H1 (cell line): Measurements from ENCODE around the gene ZACN.

Experiments used
- ATF2 ChIP-seq: IDR thresholded peaks from 2 replicates; pipeline ENCODE4 v1.6.1; 2012; ENCODE audit warnings: low read length, inconsistent platforms
- CTCF ChIP-seq, 3 experiments: IDR thresholded peaks; 1 replicate in 2 of 3; 2 replicates in 1 of 3; pipeline versions ENCODE4 v1.5.1 to v1.6.1; 2011; ENCODE audit warnings: low read length in 3 of 3, mild to moderate bottlenecking in 3 of 3, inconsistent platforms in 2 of 3, low read depth in 1 of 3, moderate library complexity in 1 of 3; ENCODE audit not compliant: insufficient read depth in 1 of 3; ENCODE audit errors: control extremely low read depth in 1 of 3
- EP300 ChIP-seq, 2 experiments: IDR thresholded peaks; 1 replicate in 1 of 2; 2 replicates in 1 of 2; pipeline ENCODE4 v1.6.1; 2011 to 2012; ENCODE audit warnings: low read depth in 2 of 2, low read length in 2 of 2, mild to moderate bottlenecking in 2 of 2, borderline replicate concordance in 1 of 2, inconsistent platforms in 1 of 2, moderate library complexity in 1 of 2
- EZH2 ChIP-seq: fragments of 200-600 bp; sonication (generic); IDR thresholded peaks from 2 replicates; pipeline ENCODE4 v1.7.1; 2012; ENCODE audit warnings: low read depth, mild to moderate bottlenecking, moderate library complexity, low read length, inconsistent platforms; ENCODE audit not compliant: severe bottlenecking
- JUN ChIP-seq: IDR thresholded peaks from 2 replicates; pipeline ENCODE4 v1.6.1; 2011; ENCODE audit warnings: low read depth, mild to moderate bottlenecking, improper control_type of control experiment, low read length
- JUND ChIP-seq: IDR thresholded peaks from 2 replicates; pipeline ENCODE4 v1.6.1; 2011; ENCODE audit warnings: mild to moderate bottlenecking, improper control_type of control experiment, low read length
- KDM5A ChIP-seq: fragments of 200-600 bp; IDR thresholded peaks from 2 replicates; pipeline ENCODE4 v1.7.1; 2012; ENCODE audit warnings: mild to moderate bottlenecking, low read length, inconsistent platforms, mixed read lengths
- MAFK ChIP-seq: IDR thresholded peaks from 2 replicates; pipeline ENCODE4 v1.6.1; 2012; ENCODE audit warnings: low read depth, mild to moderate bottlenecking, improper control_type of control experiment, low read length
- POLR2AphosphoS5 ChIP-seq: IDR thresholded peaks from 2 replicates; pipeline ENCODE4 v1.6.1; 2011; ENCODE audit warnings: low read depth, low read length
- POU5F1 ChIP-seq: IDR thresholded peaks from 2 replicates; pipeline ENCODE4 v1.6.1; 2011; ENCODE audit warnings: low read depth, mild to moderate bottlenecking, low read length, moderate library complexity
- RXRA ChIP-seq: IDR thresholded peaks from 2 replicates; pipeline ENCODE4 v1.6.1; 2011; ENCODE audit warnings: low read depth, mild to moderate bottlenecking, low read length, moderate library complexity; ENCODE audit not compliant: insufficient read depth
- SIN3A ChIP-seq, 2 experiments: IDR thresholded peaks in 1 of 2; conservative IDR thresholded peaks in 1 of 2; 2 replicates each; pipeline ENCODE4 v1.6.1; 2011 to 2012; ENCODE audit warnings: low read length in 2 of 2, improper control_type of control experiment in 1 of 2, low read depth in 1 of 2, mild to moderate bottlenecking in 1 of 2
- YY1 ChIP-seq: IDR thresholded peaks from 2 replicates; pipeline ENCODE4 v1.6.1; 2011; ENCODE audit warnings: low read depth, mild to moderate bottlenecking, low read length

GRCh38 chr17:76072148-76072858 lies 6.7 kb upstream of the ZACN start, which contains the start of gene SRP68:
- TF ChIP-seq JUND (no peak), POLR2AphosphoS5 (peak; percentile 52; the same call in 1 of the 2 replicates), CTCF (IDR thresholded peaks at IDR 0.05; ENCODE audit: control extremely low read depth in 1 of 3, insufficient read depth in 1 of 3, low read depth in 1 of 3, low read length in 3 of 3) (no peak), YY1 (peak; percentile 93), ATF2 (no peak), EZH2 (no peak), RXRA (no peak), MAFK (no peak), POU5F1 (no peak), SIN3A (conservative IDR thresholded peaks at IDR 0.05 in 1 of 2, IDR thresholded peaks at IDR 0.05 in 1 of 2; ENCODE audit: low read depth in 1 of 2, low read length in 2 of 2) (peak; percentile 53 to 91; a peak in 2 of 4 replicates), EP300 (IDR thresholded peaks at IDR 0.05; ENCODE audit: borderline replicate concordance in 1 of 2, low read depth in 2 of 2, low read length in 2 of 2) (peak in 1 of 2 experiments; percentile 67; a peak in 2 of 3 replicates), JUN (no peak), KDM5A (no peak)
